ENCODE measurements around the gene MS4A15.

- no peak for TF ChIP-seq CTCF (IDR thresholded peaks at IDR 0.05; ENCODE audit: insufficient read depth, low read depth, low read length)
- no peak for TF ChIP-seq EZH2 (IDR thresholded peaks at IDR 0.05; ENCODE audit: insufficient read depth, low read length)
Measured at GRCh38 chr11:60786811-60787567, 30.3 kb downstream of the MS4A15 start.

Measured in astrocyte (in vitro differentiated cells and primary cell).